GM10266 (cell line): ENCODE results near the gene ZFP91.

Experiments
- DNase-seq: peaks from one replicate; pipeline ENCODE4 v3.0.0; 2012; ENCODE audit errors: extremely low spot score
- TF ChIP-seq, protein P1 (sequence below): IDR thresholded peaks from 2 replicates; pipeline ENCODE4 v1.5.1; 2012; ENCODE audit warnings: mild to moderate bottlenecking, low read depth; ENCODE audit not compliant: control insufficient read depth, insufficient read depth; ENCODE audit errors: missing control alignments

ZFP91 gene

DNA sequence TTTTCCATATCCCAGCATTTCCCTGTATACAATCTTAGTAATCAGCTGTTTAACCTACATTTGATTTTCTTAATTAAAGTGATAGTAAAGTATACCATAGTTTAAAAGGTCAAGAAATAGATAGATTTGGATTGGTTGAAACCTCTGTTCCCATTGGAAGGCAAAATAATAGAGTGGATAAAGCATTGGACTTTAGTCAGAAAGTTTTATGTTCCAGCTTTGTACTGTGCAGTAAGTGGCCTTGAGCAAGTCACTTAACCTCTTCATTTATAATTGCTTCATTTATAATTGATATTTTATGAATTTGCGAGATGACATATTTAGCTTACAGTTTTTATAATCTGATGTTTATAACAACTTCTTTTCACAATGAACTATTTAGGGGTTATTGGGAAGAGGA lies 3.6 kb downstream of the ZFP91 start:
- TF ChIP-seq, protein P1, sequence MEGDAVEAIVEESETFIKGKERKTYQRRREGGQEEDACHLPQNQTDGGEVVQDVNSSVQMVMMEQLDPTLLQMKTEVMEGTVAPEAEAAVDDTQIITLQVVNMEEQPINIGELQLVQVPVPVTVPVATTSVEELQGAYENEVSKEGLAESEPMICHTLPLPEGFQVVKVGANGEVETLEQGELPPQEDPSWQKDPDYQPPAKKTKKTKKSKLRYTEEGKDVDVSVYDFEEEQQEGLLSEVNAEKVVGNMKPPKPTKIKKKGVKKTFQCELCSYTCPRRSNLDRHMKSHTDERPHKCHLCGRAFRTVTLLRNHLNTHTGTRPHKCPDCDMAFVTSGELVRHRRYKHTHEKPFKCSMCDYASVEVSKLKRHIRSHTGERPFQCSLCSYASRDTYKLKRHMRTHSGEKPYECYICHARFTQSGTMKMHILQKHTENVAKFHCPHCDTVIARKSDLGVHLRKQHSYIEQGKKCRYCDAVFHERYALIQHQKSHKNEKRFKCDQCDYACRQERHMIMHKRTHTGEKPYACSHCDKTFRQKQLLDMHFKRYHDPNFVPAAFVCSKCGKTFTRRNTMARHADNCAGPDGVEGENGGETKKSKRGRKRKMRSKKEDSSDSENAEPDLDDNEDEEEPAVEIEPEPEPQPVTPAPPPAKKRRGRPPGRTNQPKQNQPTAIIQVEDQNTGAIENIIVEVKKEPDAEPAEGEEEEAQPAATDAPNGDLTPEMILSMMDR = no peak
- DNase-seq = no peak

DNA sequence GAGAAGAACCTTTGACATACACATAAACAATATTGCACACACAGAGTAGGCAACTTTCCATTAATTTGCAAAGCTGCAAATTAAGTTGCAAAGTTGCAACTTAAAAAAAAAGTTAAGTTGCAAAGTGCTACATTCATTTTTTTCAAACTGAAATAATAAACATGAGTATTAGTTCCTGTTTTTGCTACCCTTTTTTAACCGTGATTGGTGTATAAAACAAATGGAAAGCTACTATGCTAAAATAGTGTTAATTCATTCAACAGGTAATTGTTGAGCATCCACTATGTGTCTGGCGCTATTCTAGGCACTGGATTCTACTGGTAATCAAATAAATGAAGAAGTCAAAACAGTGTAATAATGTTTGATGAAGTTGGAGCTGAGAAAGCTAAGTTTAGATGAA lies 8.1 kb downstream of the ZFP91 start:
- TF ChIP-seq, protein P1 = no peak
- DNase-seq = no peak

DNA sequence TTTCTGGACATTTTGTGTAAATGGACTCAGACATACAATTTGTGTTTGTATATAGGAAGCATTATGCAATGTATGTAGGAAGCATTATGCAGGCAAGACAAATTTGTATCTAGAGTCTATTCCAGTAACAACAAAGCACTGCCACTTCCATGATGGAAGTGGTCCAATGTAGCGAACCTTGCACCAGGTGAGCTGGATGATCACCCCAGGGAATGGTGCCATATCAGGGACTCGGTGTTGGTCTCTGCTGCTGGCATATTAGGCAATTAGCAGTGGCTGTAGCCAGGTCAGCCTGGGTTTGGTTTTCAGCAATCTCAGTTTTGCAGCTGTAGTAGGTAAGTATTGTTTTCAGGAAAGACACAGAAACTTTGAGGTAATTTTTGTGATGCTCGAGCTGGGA lies 12.8 kb downstream of the ZFP91 start:
- TF ChIP-seq, protein P1 = no peak
- no peak for DNase-seq

DNA sequence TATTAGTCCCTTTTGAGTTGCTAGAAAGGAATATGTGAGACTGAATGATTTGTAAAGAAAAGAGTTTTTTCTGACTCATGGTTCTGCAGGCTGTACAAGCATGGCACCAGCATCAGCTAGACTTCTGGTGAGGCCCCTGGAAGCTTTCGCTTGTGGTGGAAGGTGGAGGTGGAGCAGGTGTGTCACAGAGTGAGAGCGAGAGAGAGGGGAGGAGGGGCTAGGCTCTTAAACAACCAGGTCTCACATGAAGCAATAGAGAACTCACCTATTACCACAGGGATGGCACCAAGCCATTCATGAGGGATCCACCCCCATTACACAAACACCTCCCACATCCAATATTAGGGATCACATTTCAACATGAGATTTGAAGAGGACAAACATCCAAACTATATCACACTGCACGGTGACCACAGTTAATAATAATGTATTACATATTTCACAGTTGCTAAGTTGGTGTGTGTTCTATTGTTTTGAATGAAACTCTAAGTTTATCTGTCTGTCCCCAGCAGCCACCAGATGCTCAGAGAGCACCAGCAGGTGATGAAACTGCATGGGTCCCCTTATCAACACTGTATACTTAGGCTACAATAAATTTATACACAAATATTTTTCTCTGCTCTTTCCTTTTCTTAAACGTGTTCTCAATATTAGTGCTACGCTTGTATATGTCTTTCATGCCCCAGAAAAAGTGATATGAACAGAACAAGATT lies 14.1 kb downstream of the ZFP91 start:
- TF ChIP-seq, protein P1 = no peak
- DNase-seq = no peak

DNA sequence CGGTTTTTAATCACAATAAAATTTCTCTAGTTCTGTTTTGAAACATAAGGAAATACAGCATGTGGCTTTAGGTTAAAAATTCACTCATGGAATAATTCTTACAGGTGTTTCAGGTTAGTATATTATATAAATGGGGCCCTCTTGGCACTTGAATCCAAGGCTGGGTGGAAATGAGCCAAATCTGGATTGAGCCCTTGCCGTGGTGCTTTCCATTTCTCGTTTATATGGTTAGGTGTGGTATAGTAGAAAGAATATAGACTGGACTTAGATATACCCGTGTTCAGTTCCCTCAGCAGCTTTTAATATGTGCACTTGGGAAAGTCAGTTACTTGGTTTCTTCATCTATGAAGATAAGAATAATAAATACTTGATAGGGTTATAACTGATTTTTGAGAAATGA lies 16.0 kb downstream of the ZFP91 start:
- TF ChIP-seq, protein P1 = no peak
- DNase-seq = no peak

DNA sequence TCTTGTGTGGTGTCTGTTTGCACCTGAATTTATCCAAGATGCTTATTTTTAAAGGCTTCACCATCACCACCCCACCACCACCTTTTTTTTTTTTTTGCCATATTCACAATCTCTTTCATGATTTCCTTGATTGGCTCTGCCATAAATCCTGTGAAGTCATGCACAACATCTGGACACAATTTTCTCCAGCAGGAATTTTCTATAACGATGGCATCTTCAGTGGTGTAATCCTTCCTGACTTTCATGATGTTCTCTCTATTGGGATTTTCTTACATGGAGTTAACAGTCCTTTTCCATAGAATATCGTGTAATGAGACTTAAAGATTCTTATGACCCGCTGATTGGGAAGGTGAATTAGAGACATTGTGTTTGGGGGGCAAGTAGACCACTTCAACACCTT lies 17.8 kb downstream of the ZFP91 start:
- no peak for DNase-seq

More for the DNA sequence above, 17.8 kb downstream of the ZFP91 start:
- TF ChIP-seq, protein P1 = no peak
